WTC11 (cell line): ENCODE results near the gene STK11. TPM values are rescaled to one million over a fixed set of nuclear protein-coding genes. Genes with fewer than 3 reads are reported as not detected.

Experiments used
- ATAC-seq: fragments of 200-7000 bp; cut with Tn5 transposase; 2 replicates; pipeline ENCODE4 v1.10.0; 2021; ENCODE audit warnings: mild to moderate bottlenecking, moderate library complexity
- CTCF ChIA-PET: fragments of 300-600 bp; sonication (Branson Sonifier 250); formaldehyde crosslinking; loops from one replicate; lab custom pipeline; 2021; ENCODE audit warnings: antibody characterized with exemption; lab: Charles Lee
- POLR2A ChIA-PET: fragments of 350-600 bp; sonication (Branson Sonifier 250); formaldehyde crosslinking; loops from one replicate; lab custom pipeline; 2021; ENCODE audit warnings: antibody characterized with exemption; lab: Charles Lee
- DNase-seq: peaks from one replicate; pipeline ENCODE4 v3.0.0; 2021; ENCODE audit warnings: low spot score
- H3K27ac Mint-ChIP-seq: 2 replicates; pipeline ENCODE4 v1.8.0; 2021; ENCODE audit warnings: mixed read lengths
- H3K27me3 Mint-ChIP-seq: 2 replicates; pipeline ENCODE4 v1.8.0; 2021; ENCODE audit warnings: low read depth, mild to moderate bottlenecking, moderate library complexity, mixed read lengths
- H3K36me3 Mint-ChIP-seq: 2 replicates; pipeline ENCODE4 v1.8.0; 2021; ENCODE audit warnings: mixed read lengths
- H3K4me1 Mint-ChIP-seq: 2 replicates; pipeline ENCODE4 v1.8.0; 2022; ENCODE audit warnings: mixed read lengths
- H3K4me3 Mint-ChIP-seq: 2 replicates; pipeline ENCODE4 v1.8.0; 2021; ENCODE audit warnings: mild to moderate bottlenecking, moderate library complexity, mixed read lengths
- H3K9me3 Mint-ChIP-seq: 2 replicates; pipeline ENCODE4 v1.8.0; 2021; ENCODE audit warnings: mixed read lengths
- GABPB1 ChIP-seq: sonication (generic); formaldehyde crosslinking; IDR thresholded peaks from 2 replicates; pipeline ENCODE4 v1.8.1; 2023; ENCODE audit warnings: mild to moderate bottlenecking, missing genetic modification reagents
- GRHL2 ChIP-seq: fragments of 250-450 bp; sonication (Bioruptor Pico); IDR thresholded peaks from 2 replicates; pipeline ENCODE4 v1.8.0; 2022; ENCODE audit warnings: mild to moderate bottlenecking, moderate library complexity; ENCODE audit not compliant: insufficient replicate concordance, severe bottlenecking
- GTF2I ChIP-seq: fragments of 250-450 bp; sonication (Bioruptor Pico); conservative IDR thresholded peaks from 2 replicates; pipeline ENCODE4 v1.4.0; 2021; ENCODE audit warnings: mild to moderate bottlenecking
- HMGXB4 ChIP-seq: sonication (generic); formaldehyde crosslinking; IDR thresholded peaks from 2 replicates; pipeline ENCODE4 v1.8.1; 2023; ENCODE audit warnings: mild to moderate bottlenecking, moderate library complexity, missing genetic modification reagents
- JUN ChIP-seq: sonication (generic); formaldehyde crosslinking; IDR thresholded peaks from 2 replicates; pipeline ENCODE4 v1.8.0; 2023; ENCODE audit warnings: mild to moderate bottlenecking, missing genetic modification reagents
- MXD4 ChIP-seq: fragments of 250-450 bp; sonication (Bioruptor Pico); IDR thresholded peaks from 2 replicates; pipeline ENCODE4 v1.8.0; 2021; ENCODE audit warnings: mild to moderate bottlenecking, moderate library complexity, borderline replicate concordance
- NFYB ChIP-seq: sonication (generic); formaldehyde crosslinking; conservative IDR thresholded peaks from 2 replicates; pipeline ENCODE4 v1.8.0; 2022; ENCODE audit warnings: low read depth, missing genetic modification reagents
- NR2C2 ChIP-seq: sonication (generic); formaldehyde crosslinking; IDR thresholded peaks from 2 replicates; pipeline ENCODE4 v1.8.0; 2022; ENCODE audit warnings: mild to moderate bottlenecking, missing genetic modification reagents
- OVOL2 ChIP-seq: fragments of 250-450 bp; sonication (Bioruptor Pico); IDR thresholded peaks from 2 replicates; pipeline ENCODE4 v1.9.0; 2021; ENCODE audit warnings: mild to moderate bottlenecking, borderline replicate concordance
- PRRX2 ChIP-seq: fragments of 250-450 bp; sonication (Bioruptor Pico); IDR thresholded peaks from 2 replicates; pipeline ENCODE4 v1.8.0; 2021; ENCODE audit warnings: mild to moderate bottlenecking
- RELA ChIP-seq: sonication (generic); formaldehyde crosslinking; IDR thresholded peaks from 2 replicates; pipeline ENCODE4 v1.8.1; 2022; ENCODE audit warnings: missing genetic modification reagents, mild to moderate bottlenecking, borderline replicate concordance
- SOX15 ChIP-seq: fragments of 250-450 bp; sonication (Bioruptor Pico); IDR thresholded peaks from 2 replicates; pipeline ENCODE4 v1.9.0; 2021; ENCODE audit warnings: mild to moderate bottlenecking
- TEAD4 ChIP-seq: sonication (generic); formaldehyde crosslinking; IDR thresholded peaks from 2 replicates; pipeline ENCODE4 v1.8.0; 2022; ENCODE audit warnings: mild to moderate bottlenecking, missing genetic modification reagents
- ZNF232 ChIP-seq: sonication (generic); formaldehyde crosslinking; IDR thresholded peaks from 2 replicates; pipeline ENCODE4 v1.8.0; 2022; ENCODE audit warnings: mild to moderate bottlenecking, missing genetic modification reagents
- total RNA-seq: library from RNA; stranded (reverse); gene quantifications from 3 replicates; pipeline ENCODE4 v1.2.3, GENCODE V29; 2021
- TF ChIP-seq, protein P1 (sequence below): fragments of 250-450 bp; sonication (Bioruptor Pico); IDR thresholded peaks from 2 replicates; pipeline ENCODE4 v1.9.0; 2021; ENCODE audit warnings: mild to moderate bottlenecking, borderline replicate concordance
- TF ChIP-seq, protein P2 (sequence below): sonication (generic); formaldehyde crosslinking; IDR thresholded peaks from 2 replicates; pipeline ENCODE4 v1.8.0; 2022; ENCODE audit warnings: mild to moderate bottlenecking, missing genetic modification reagents
- TF ChIP-seq, protein P3 (sequence below): sonication (generic); formaldehyde crosslinking; IDR thresholded peaks from 2 replicates; pipeline ENCODE4 v1.8.1; 2022; ENCODE audit warnings: missing genetic modification reagents, borderline replicate concordance
- TF ChIP-seq, protein P4 (sequence below): sonication (generic); formaldehyde crosslinking; IDR thresholded peaks from 2 replicates; pipeline ENCODE4 v1.8.1; 2022; ENCODE audit warnings: mild to moderate bottlenecking, moderate library complexity, missing genetic modification reagents
- TF ChIP-seq, protein P5 (sequence below): fragments of 250-450 bp; sonication (Bioruptor Pico); IDR thresholded peaks from 2 replicates; pipeline ENCODE4 v1.8.0; 2021; ENCODE audit warnings: mild to moderate bottlenecking
- TF ChIP-seq, protein P6 (sequence below): sonication (generic); formaldehyde crosslinking; IDR thresholded peaks from 2 replicates; pipeline ENCODE4 v1.8.0; 2022; ENCODE audit warnings: mild to moderate bottlenecking, missing genetic modification reagents

The STK11 gene
- total RNA-seq, 1 experiment from 2014 or later = 112 TPM

- no peak overlapping the region for H3K4me3 Mint-ChIP-seq
- peak overlapping the region; percentile 93 for H3K27ac Mint-ChIP-seq
- ChIA-PET CTCF (interaction anchor here (0.5 to 3.9 kb wide), 9 partner anchors 15 to 160 kb away, joined by 3 to 14 read pairs (median 3); no protein-coding TSS in a partner anchor), POLR2A (no interaction called here)
- ATAC-seq (peak; percentile 17), DNase-seq (no peak)
- TF ChIP-seq RELA (CRISPR knock-in tag) = no peak
- TF ChIP-seq SOX15 (CRISPR knock-in tag) = no peak
- no peak for TF ChIP-seq HMGXB4 (CRISPR knock-in tag)
- TF ChIP-seq ZNF232 (CRISPR knock-in tag) = no peak
- TF ChIP-seq, protein P1, sequence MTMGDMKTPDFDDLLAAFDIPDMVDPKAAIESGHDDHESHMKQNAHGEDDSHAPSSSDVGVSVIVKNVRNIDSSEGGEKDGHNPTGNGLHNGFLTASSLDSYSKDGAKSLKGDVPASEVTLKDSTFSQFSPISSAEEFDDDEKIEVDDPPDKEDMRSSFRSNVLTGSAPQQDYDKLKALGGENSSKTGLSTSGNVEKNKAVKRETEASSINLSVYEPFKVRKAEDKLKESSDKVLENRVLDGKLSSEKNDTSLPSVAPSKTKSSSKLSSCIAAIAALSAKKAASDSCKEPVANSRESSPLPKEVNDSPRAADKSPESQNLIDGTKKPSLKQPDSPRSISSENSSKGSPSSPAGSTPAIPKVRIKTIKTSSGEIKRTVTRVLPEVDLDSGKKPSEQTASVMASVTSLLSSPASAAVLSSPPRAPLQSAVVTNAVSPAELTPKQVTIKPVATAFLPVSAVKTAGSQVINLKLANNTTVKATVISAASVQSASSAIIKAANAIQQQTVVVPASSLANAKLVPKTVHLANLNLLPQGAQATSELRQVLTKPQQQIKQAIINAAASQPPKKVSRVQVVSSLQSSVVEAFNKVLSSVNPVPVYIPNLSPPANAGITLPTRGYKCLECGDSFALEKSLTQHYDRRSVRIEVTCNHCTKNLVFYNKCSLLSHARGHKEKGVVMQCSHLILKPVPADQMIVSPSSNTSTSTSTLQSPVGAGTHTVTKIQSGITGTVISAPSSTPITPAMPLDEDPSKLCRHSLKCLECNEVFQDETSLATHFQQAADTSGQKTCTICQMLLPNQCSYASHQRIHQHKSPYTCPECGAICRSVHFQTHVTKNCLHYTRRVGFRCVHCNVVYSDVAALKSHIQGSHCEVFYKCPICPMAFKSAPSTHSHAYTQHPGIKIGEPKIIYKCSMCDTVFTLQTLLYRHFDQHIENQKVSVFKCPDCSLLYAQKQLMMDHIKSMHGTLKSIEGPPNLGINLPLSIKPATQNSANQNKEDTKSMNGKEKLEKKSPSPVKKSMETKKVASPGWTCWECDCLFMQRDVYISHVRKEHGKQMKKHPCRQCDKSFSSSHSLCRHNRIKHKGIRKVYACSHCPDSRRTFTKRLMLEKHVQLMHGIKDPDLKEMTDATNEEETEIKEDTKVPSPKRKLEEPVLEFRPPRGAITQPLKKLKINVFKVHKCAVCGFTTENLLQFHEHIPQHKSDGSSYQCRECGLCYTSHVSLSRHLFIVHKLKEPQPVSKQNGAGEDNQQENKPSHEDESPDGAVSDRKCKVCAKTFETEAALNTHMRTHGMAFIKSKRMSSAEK (CRISPR knock-in tag) = no peak
- TF ChIP-seq PRRX2 = no peak
- TF ChIP-seq TEAD4 = no peak
- TF ChIP-seq, protein P2, sequence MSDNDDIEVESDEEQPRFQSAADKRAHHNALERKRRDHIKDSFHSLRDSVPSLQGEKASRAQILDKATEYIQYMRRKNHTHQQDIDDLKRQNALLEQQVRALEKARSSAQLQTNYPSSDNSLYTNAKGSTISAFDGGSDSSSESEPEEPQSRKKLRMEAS (CRISPR knock-in tag) = no peak
- no peak for TF ChIP-seq MXD4 (CRISPR knock-in tag)
- TF ChIP-seq, protein P3, sequence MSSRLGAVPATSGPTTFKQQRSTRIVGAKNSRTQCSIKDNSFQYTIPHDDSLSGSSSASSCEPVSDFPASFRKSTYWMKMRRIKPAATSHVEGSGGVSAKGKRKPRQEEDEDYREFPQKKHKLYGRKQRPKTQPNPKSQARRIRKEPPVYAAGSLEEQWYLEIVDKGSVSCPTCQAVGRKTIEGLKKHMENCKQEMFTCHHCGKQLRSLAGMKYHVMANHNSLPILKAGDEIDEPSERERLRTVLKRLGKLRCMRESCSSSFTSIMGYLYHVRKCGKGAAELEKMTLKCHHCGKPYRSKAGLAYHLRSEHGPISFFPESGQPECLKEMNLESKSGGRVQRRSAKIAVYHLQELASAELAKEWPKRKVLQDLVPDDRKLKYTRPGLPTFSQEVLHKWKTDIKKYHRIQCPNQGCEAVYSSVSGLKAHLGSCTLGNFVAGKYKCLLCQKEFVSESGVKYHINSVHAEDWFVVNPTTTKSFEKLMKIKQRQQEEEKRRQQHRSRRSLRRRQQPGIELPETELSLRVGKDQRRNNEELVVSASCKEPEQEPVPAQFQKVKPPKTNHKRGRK (CRISPR knock-in tag) = no peak
- TF ChIP-seq, protein P4, sequence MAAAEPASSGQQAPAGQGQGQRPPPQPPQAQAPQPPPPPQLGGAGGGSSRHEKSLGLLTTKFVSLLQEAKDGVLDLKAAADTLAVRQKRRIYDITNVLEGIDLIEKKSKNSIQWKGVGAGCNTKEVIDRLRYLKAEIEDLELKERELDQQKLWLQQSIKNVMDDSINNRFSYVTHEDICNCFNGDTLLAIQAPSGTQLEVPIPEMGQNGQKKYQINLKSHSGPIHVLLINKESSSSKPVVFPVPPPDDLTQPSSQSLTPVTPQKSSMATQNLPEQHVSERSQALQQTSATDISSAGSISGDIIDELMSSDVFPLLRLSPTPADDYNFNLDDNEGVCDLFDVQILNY (CRISPR knock-in tag) = no peak
- TF ChIP-seq JUN (CRISPR knock-in tag) = no peak
- no peak for TF ChIP-seq GABPB1 (CRISPR knock-in tag)
- no peak for TF ChIP-seq GTF2I (CRISPR knock-in tag)
- no peak for TF ChIP-seq NR2C2 (CRISPR knock-in tag)
- TF ChIP-seq, protein P5, sequence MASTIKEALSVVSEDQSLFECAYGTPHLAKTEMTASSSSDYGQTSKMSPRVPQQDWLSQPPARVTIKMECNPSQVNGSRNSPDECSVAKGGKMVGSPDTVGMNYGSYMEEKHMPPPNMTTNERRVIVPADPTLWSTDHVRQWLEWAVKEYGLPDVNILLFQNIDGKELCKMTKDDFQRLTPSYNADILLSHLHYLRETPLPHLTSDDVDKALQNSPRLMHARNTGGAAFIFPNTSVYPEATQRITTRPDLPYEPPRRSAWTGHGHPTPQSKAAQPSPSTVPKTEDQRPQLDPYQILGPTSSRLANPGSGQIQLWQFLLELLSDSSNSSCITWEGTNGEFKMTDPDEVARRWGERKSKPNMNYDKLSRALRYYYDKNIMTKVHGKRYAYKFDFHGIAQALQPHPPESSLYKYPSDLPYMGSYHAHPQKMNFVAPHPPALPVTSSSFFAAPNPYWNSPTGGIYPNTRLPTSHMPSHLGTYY (CRISPR knock-in tag) = no peak
- no peak for TF ChIP-seq NFYB
- no peak for TF ChIP-seq OVOL2
- TF ChIP-seq, protein P6, sequence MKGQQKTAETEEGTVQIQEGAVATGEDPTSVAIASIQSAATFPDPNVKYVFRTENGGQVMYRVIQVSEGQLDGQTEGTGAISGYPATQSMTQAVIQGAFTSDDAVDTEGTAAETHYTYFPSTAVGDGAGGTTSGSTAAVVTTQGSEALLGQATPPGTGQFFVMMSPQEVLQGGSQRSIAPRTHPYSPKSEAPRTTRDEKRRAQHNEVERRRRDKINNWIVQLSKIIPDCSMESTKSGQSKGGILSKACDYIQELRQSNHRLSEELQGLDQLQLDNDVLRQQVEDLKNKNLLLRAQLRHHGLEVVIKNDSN (CRISPR knock-in tag) = no peak
- TF ChIP-seq GRHL2 (CRISPR knock-in tag) = no peak
- no peaks in the 10 kb centered on the region for H3K36me3 Mint-ChIP-seq
- H3K9me3 Mint-ChIP-seq = no peaks in the 10 kb centered on the region
- peaks cover 8% of the 10 kb centered on the region for H3K4me1 Mint-ChIP-seq
- H3K27me3 Mint-ChIP-seq = no peaks in the 10 kb centered on the region
Measured at GRCh38 chr19:1161716-1162115, 43.9 kb upstream of the STK11 start.
